CD4-positive, alpha-beta memory T cell (primary cell): Measurements from ENCODE around the gene AACS. TPM values are rescaled to one million over a fixed set of nuclear protein-coding genes. Genes with fewer than 3 reads are reported as not detected.

Source experiments
- CTCF ChIA-PET: fragments of 350-600 bp; sonication (Branson Sonifier 250); formaldehyde crosslinking; loops from one replicate; lab custom pipeline; 2021; ENCODE audit warnings: inconsistent platforms; ENCODE audit not compliant: partially characterized antibody; lab: Charles Lee
- POLR2A ChIA-PET: fragments of 350-600 bp; sonication (Branson Sonifier 250); formaldehyde crosslinking; loops from one replicate; lab custom pipeline; 2021; ENCODE audit not compliant: partially characterized antibody; lab: Charles Lee
- DNase-seq, 5 donors: peaks; one replicate each; pipeline versions ENCODE4 v3.0.0 to v3.0.0-alpha.2; 2020 to 2022; ENCODE audit warnings: mixed read lengths in 1 of 5
- H3K27ac ChIP-seq: one replicate; pipeline ENCODE4 v1.7.0; 2013; ENCODE audit warnings: low read depth, low read length
- H3K27me3 ChIP-seq: 2 replicates; pipeline ENCODE4 v1.7.0; 2013; ENCODE audit warnings: mild to moderate bottlenecking, low read length, moderate library complexity; ENCODE audit not compliant: insufficient read depth
- H3K36me3 ChIP-seq: 2 replicates; pipeline ENCODE4 v1.7.0; 2013; ENCODE audit warnings: mild to moderate bottlenecking, low read length, moderate library complexity; ENCODE audit not compliant: insufficient read depth
- H3K4me1 ChIP-seq: 2 replicates; pipeline ENCODE4 v1.7.0; 2013; ENCODE audit warnings: mild to moderate bottlenecking, low read length, moderate library complexity; ENCODE audit not compliant: insufficient read depth
- H3K4me3 ChIP-seq, 2 donors: one replicate each; pipeline ENCODE4 v1.7.0; 2013; ENCODE audit warnings: low read length in 2 of 2, mild to moderate bottlenecking in 1 of 2
- H3K9me3 ChIP-seq, 2 donors: one replicate each; pipeline ENCODE4 v1.7.0; 2013; ENCODE audit warnings: low read length in 2 of 2, control low read depth in 1 of 2; ENCODE audit not compliant: control insufficient read depth in 1 of 2
- H3K27ac Mint-ChIP-seq, 7 donors: one replicate each; pipeline ENCODE4 v1.8.0; 2020 to 2021; ENCODE audit warnings: mixed read lengths in 7 of 7, mild to moderate bottlenecking in 6 of 7, inconsistent platforms in 3 of 7, moderate library complexity in 3 of 7
- H3K27me3 Mint-ChIP-seq, 2 donors: one replicate each; pipeline ENCODE4 v1.8.0; 2020 to 2021; ENCODE audit warnings: mixed read lengths in 2 of 2
- H3K36me3 Mint-ChIP-seq, 2 donors: one replicate each; pipeline ENCODE4 v1.8.0; 2020 to 2021; ENCODE audit warnings: mixed read lengths in 2 of 2, inconsistent platforms in 1 of 2, mild to moderate bottlenecking in 1 of 2
- H3K4me1 Mint-ChIP-seq, 4 donors: one replicate each; pipeline ENCODE4 v1.8.0; 2020 to 2021; ENCODE audit warnings: mixed read lengths in 4 of 4, mild to moderate bottlenecking in 1 of 4
- H3K4me3 Mint-ChIP-seq, 8 donors: one replicate each; pipeline ENCODE4 v1.8.0; 2020 to 2021; ENCODE audit warnings: mixed read lengths in 8 of 8, mild to moderate bottlenecking in 7 of 8, moderate library complexity in 6 of 8, inconsistent platforms in 3 of 8
- H3K9me3 Mint-ChIP-seq, 8 donors: one replicate each; pipeline ENCODE4 v1.8.0; 2020 to 2021; ENCODE audit warnings: mixed read lengths in 8 of 8, mild to moderate bottlenecking in 5 of 8, inconsistent platforms in 3 of 8, moderate library complexity in 1 of 8
- intact Hi-C: fragments of 100-400 bp; cut with micrococcal nuclease; formaldehyde crosslinking; loops from one replicate; pipeline ENCODE4 v1.15.1; 2023
- polyA plus RNA-seq, 2 donors: library from polyadenylated mRNA; unstranded; fragments of 300-500 nt; fragmentation: Illumina TruSeq; gene quantifications; one replicate each; pipeline ENCODE4 v1.2.3, GENCODE V29; 2021
- total RNA-seq, 2 experiments: library from RNA; stranded (reverse); gene quantifications; one replicate each; pipeline ENCODE4 v1.2.3, GENCODE V29; 2021

The AACS gene
- total and polyA plus RNA-seq, 4 experiments from 2014 or later: 9.7 to 12.5 (median 12.0) TPM

DNA sequence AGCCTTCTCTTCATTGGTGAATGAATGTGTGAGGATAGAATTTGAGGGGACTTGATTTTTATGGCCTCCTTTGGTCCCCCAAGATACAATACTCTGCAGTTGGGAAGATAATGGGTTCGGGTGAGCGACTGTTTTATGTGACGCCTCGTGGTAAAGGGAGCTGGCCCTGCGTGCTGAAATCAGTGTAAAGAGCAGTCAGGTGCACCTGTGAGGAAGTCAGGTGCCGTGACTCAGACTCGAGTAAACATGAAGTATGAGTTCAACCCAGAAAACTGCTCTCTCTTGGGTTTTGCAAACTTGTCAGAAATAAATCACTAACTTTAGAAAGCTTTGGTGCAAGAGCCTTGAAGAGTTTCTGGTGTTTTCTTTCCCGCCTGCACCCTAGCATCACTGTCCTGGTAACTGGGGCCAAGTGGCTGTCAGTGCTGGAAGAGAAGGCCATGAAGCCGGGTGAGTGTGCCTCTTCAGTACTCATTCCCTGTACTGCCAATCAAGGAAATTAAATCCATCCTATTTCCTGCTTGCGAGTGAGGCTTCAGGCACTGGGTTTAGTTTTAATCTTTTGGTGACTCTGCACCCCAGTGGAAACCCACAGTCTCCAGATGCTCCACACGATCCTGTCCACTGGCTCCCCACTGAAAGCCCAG lies 59.2 kb downstream of the AACS start:
- no peaks in the 10 kb centered on the region for H3K36me3 ChIP-seq
- Mint-ChIP-seq H3K4me1 (no peaks in the 10 kb centered on the region), H3K9me3 (no peaks in the 10 kb centered on the region), H3K4me3 (no peak overlapping the region), H3K27me3 (no peaks in the 10 kb centered on the region), H3K36me3 (peaks cover 13 to 14% of the 10 kb centered on the region in 2 donors), H3K27ac (no peak overlapping the region)
- no peak for DNase-seq
- H3K4me1 ChIP-seq: no peaks in the 10 kb centered on the region
- ChIA-PET CTCF (no interaction called here), POLR2A (no interaction called here)
- no peak overlapping the region for H3K27ac ChIP-seq
- no peak overlapping the region for H3K4me3 ChIP-seq
- intact Hi-C loops: no loop called here
- H3K27me3 ChIP-seq: no peaks in the 10 kb centered on the region
- H3K9me3 ChIP-seq: no peaks in the 10 kb centered on the region

DNA sequence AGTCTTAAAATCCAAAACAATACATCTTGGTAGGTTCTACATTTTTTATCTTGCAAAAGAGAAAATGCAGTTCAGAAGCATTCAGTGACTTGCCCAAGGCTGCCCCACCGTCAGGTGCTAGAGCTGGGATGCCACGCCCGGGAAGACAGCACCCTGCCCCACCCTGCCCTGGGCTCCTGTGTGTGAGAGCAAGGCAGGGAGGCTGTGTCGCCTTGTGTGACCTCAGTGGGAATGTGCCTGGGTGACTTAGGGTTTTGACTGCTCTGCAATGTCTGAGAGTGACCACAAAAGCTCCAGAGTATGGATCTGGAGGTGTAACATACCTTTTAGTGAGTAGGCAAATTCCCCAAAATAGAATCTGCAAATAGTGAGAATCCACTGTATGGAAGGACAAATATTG lies 60.0 kb downstream of the AACS start:
- no peak overlapping the region for H3K4me3 ChIP-seq
- H3K36me3 ChIP-seq: no peaks in the 10 kb centered on the region
- DNase-seq: no peak
- POLR2A ChIA-PET: no interaction called here
- H3K9me3 ChIP-seq: no peaks in the 10 kb centered on the region
- Mint-ChIP-seq H3K36me3 (peaks cover 11 to 16% of the 10 kb centered on the region in 2 donors), H3K4me3 (no peak overlapping the region), H3K27ac (no peak overlapping the region), H3K9me3 (no peaks in the 10 kb centered on the region), H3K4me1 (no peaks in the 10 kb centered on the region), H3K27me3 (no peaks in the 10 kb centered on the region)
- H3K27me3 ChIP-seq: no peaks in the 10 kb centered on the region
- intact Hi-C loops: no loop called here
- H3K4me1 ChIP-seq: no peaks in the 10 kb centered on the region
- CTCF ChIA-PET: no interaction called here
- no peak overlapping the region for H3K27ac ChIP-seq

DNA sequence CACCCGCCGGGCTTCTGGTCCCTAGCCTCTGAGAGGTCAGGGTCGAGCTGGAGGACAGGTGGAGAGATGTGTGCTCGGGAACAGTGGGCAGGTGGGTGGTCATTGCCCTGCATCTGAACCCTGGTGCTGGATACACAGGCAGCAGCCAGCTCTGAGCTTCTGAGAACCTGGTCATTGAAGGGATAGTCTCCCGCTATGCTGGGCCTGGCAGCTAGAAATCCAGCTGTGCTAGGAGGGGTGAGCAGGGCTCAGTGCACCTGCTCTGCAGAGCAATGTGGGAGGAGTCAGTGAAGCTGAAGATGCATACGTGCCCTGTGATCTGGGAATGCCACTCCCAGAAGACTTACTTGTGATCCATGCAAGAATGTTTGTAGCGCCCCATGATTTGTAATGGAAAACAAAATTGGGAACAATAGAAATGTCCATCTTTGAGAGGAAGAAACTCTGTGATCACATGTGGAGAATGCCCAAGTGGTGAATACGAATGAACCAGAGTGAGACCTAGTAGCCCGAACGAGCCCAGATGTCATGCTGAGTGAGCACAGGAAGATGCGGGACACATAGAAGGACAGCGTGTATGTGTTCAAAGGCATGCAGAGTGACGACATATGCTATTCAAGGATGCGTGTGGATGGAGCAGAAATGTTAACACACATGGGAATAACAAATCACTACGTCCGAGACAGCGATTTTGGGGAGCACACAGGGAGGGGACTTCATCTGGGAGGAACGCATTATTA lies 63.4 kb downstream of the AACS start:
- no peaks in the 10 kb centered on the region for H3K4me1 ChIP-seq
- H3K27ac Mint-ChIP-seq: no peak overlapping the region
- H3K36me3 ChIP-seq: no peaks in the 10 kb centered on the region
- H3K27me3 Mint-ChIP-seq: no peaks in the 10 kb centered on the region
- H3K27me3 ChIP-seq: no peaks in the 10 kb centered on the region
- DNase-seq: no peak
- no peak overlapping the region for H3K27ac ChIP-seq
- H3K9me3 ChIP-seq: no peaks in the 10 kb centered on the region
- H3K4me3 ChIP-seq: no peak overlapping the region
- H3K9me3 Mint-ChIP-seq: no peaks in the 10 kb centered on the region
- ChIA-PET CTCF (no interaction called here), POLR2A (no interaction called here)
- intact Hi-C loops: no loop called here
- H3K4me3 Mint-ChIP-seq: no peak overlapping the region
- no peaks in the 10 kb centered on the region for H3K4me1 Mint-ChIP-seq
- peaks cover 19 to 20% of the 10 kb centered on the region in 2 donors for H3K36me3 Mint-ChIP-seq

GRCh38 chr12:125129179-125129571 lies 63.9 kb downstream of the AACS start:
- H3K9me3 ChIP-seq: no peaks in the 10 kb centered on the region
- intact Hi-C loops: no loop called here
- no peaks in the 10 kb centered on the region for H3K27me3 Mint-ChIP-seq
- no peaks in the 10 kb centered on the region for H3K4me1 ChIP-seq
- H3K36me3 ChIP-seq: no peaks in the 10 kb centered on the region
- ChIA-PET POLR2A (no interaction called here), CTCF (no interaction called here)
- H3K4me3 Mint-ChIP-seq: no peak overlapping the region
- H3K27me3 ChIP-seq: no peaks in the 10 kb centered on the region
- no peak for DNase-seq
- peaks cover 19 to 20% of the 10 kb centered on the region in 2 donors for H3K36me3 Mint-ChIP-seq
- H3K27ac Mint-ChIP-seq: no peak overlapping the region
- H3K9me3 Mint-ChIP-seq: no peaks in the 10 kb centered on the region
- no peak overlapping the region for H3K4me3 ChIP-seq
- H3K4me1 Mint-ChIP-seq: no peaks in the 10 kb centered on the region
- H3K27ac ChIP-seq: no peak overlapping the region

DNA sequence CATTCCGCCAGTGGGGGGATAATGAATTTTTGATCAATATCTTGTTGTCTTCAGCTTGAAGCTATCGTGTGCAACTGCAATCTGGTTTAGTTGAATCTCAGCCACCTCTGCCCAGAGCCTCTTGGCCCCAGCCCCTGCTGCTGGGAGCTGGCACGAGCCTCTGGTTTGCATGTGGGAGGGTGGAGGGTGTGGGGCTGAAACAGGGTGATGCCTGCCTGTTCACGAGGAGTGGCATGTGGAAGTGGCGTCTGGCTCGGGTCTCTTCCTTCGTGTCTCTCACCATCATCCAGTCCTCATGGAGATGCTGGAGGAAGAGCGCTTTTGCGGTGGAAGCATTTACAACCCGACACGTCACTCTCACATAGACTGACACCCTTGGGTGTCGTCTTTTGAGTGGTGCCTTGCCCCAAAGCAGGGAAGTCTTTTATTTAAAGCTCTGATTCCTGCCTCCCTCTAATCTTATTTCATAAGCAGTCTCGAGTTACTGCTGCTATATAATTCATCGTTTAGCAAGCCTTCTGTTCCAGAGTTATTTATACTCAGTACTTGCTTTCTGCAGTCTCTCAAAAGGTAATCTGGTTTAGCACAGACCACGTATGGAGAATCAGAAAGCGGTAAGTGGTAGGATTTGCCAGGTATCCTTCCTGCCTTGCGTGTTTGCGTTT lies 64.5 kb downstream of the AACS start:
- ChIA-PET CTCF (no interaction called here), POLR2A (no interaction called here)
- Mint-ChIP-seq H3K9me3 (no peaks in the 10 kb centered on the region), H3K4me1 (no peaks in the 10 kb centered on the region), H3K27me3 (no peaks in the 10 kb centered on the region), H3K27ac (peak overlapping the region in 2 of 7 donors; percentile 35 to 43), H3K4me3 (no peak overlapping the region), H3K36me3 (peaks cover 18 to 19% of the 10 kb centered on the region in 2 donors)
- DNase-seq: no peak
- Histone ChIP-seq H3K36me3 (no peaks in the 10 kb centered on the region), H3K4me3 (no peak overlapping the region), H3K4me1 (no peaks in the 10 kb centered on the region), H3K27me3 (no peaks in the 10 kb centered on the region), H3K9me3 (no peaks in the 10 kb centered on the region), H3K27ac (no peak overlapping the region)
- intact Hi-C loops: no loop called here

GRCh38 chr12:125131958-125132357 lies 66.7 kb downstream of the AACS start:
- Mint-ChIP-seq H3K27ac (peak overlapping the region in 1 of 7 donors; percentile 17), H3K9me3 (no peaks in the 10 kb centered on the region), H3K4me1 (no peaks in the 10 kb centered on the region), H3K27me3 (no peaks in the 10 kb centered on the region), H3K4me3 (no peak overlapping the region), H3K36me3 (peaks cover 12 to 23% of the 10 kb centered on the region in 2 donors)
- ChIA-PET POLR2A (no interaction called here), CTCF (no interaction called here)
- DNase-seq: no peak
- Histone ChIP-seq H3K36me3 (no peaks in the 10 kb centered on the region), H3K4me1 (no peaks in the 10 kb centered on the region), H3K4me3 (no peak overlapping the region), H3K27me3 (no peaks in the 10 kb centered on the region), H3K27ac (no peak overlapping the region), H3K9me3 (no peaks in the 10 kb centered on the region)
- intact Hi-C loops: no loop called here

GRCh38 chr12:125132698-125133400 lies 67.6 kb downstream of the AACS start:
- ChIA-PET POLR2A (no interaction called here), CTCF (no interaction called here)
- intact Hi-C loops: no loop called here
- no peaks in the 10 kb centered on the region for H3K27me3 Mint-ChIP-seq
- no peaks in the 10 kb centered on the region for H3K9me3 ChIP-seq
- H3K36me3 Mint-ChIP-seq: peaks cover 11 to 28% of the 10 kb centered on the region in 2 donors
- H3K4me3 ChIP-seq: no peak overlapping the region
- no peaks in the 10 kb centered on the region for H3K36me3 ChIP-seq
- no peak for DNase-seq
- no peaks in the 10 kb centered on the region for H3K9me3 Mint-ChIP-seq
- peak overlapping the region in 1 of 7 donors; percentile 9 for H3K27ac Mint-ChIP-seq
- H3K27me3 ChIP-seq: no peaks in the 10 kb centered on the region
- no peaks in the 10 kb centered on the region for H3K4me1 Mint-ChIP-seq
- no peak overlapping the region for H3K4me3 Mint-ChIP-seq
- H3K4me1 ChIP-seq: no peaks in the 10 kb centered on the region
- H3K27ac ChIP-seq: no peak overlapping the region
